ENCODE measurements around the gene LMO7. TPM values are rescaled to one million over a fixed set of nuclear protein-coding genes. Genes with fewer than 3 reads are reported as not detected.

Gene LMO7
- total RNA-seq, 1 experiment from 2014 or later, result 11.8 TPM

DNA sequence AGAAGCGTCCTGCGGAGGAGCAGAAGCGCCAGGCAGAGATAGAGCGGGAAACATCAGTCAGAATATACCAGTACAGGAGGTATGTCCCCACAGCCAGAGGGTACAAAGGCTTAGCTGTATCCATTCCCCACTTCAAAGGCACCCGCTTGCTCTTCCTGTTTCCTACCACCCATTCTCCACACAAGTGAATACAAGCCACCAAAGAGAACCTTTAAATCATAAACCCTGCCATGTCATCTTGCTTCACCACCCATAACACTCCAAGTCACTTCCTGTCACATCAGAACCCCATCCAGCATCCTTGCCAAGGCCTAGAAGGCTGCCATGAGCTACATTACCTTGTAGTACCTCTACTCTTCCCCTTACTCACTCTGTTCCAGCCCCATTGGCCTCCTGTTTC, 205.8 kb downstream of the LMO7 start:
- no peaks in the 10 kb centered on the region for H3K36me3 ChIP-seq (ENCODE audit: control insufficient read depth, insufficient read depth, low read length)
- no TSS peak for BruUV-seq (replicated peaks)
- CTCF ChIA-PET, result no interaction called here

DNA sequence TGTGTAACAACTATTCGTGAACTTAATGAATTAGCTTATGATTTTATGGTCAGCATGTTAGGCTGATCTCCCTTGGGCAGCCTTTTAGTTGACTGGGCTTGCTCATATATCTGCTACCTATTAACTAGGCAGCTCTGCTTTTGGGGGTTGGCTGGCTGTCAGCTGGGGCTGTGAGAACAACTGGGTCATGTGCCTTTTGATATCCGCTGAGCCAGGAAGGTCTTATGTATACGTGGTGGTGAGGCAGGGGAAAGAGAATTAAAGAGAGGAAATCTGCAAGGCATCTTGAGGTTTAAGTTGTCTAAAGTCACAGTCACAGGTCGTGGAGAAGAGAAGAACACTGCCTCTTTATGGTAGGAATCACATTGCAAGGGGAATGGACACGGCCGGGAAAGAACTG, 206.9 kb downstream of the LMO7 start:
- no peaks in the 10 kb centered on the region for H3K36me3 ChIP-seq (ENCODE audit: control insufficient read depth, insufficient read depth, low read length)

More for the DNA sequence above, 205.8 kb downstream of the LMO7 start:
- intact Hi-C loops (cut with micrococcal nuclease; ENCODE audit: unreplicated experiment) (no loop called here), in situ Hi-C loops (cut with HindIII; ENCODE audit: low pct_unique_long_range_greater_than_20kb, low sequenced_read_pairs) (no loop called here)
- Histone ChIP-seq H3K4me1 (ENCODE audit: control insufficient read depth, insufficient read depth, low read length) (no peaks in the 10 kb centered on the region), H3K4me3 (ENCODE audit: low read depth in 2 of 2, low read length in 2 of 2) (no peak overlapping the region), H3K27me3 (ENCODE audit: control insufficient read depth, insufficient read depth, low read length) (no peaks in the 10 kb centered on the region), H3K27ac (ENCODE audit: low read length) (no peak overlapping the region), H3K9me3 (ENCODE audit: control insufficient read depth, insufficient read depth, low read depth, low read length) (no peaks in the 10 kb centered on the region)
- ATAC-seq (no peak), DNase-seq (ENCODE audit: low read depth, low spot score) (no peak)
- no peak for TF ChIP-seq TCF7L2 (IDR thresholded peaks at IDR 0.05; ENCODE audit: low read depth, low read length)
- TF ChIP-seq, protein P1, sequence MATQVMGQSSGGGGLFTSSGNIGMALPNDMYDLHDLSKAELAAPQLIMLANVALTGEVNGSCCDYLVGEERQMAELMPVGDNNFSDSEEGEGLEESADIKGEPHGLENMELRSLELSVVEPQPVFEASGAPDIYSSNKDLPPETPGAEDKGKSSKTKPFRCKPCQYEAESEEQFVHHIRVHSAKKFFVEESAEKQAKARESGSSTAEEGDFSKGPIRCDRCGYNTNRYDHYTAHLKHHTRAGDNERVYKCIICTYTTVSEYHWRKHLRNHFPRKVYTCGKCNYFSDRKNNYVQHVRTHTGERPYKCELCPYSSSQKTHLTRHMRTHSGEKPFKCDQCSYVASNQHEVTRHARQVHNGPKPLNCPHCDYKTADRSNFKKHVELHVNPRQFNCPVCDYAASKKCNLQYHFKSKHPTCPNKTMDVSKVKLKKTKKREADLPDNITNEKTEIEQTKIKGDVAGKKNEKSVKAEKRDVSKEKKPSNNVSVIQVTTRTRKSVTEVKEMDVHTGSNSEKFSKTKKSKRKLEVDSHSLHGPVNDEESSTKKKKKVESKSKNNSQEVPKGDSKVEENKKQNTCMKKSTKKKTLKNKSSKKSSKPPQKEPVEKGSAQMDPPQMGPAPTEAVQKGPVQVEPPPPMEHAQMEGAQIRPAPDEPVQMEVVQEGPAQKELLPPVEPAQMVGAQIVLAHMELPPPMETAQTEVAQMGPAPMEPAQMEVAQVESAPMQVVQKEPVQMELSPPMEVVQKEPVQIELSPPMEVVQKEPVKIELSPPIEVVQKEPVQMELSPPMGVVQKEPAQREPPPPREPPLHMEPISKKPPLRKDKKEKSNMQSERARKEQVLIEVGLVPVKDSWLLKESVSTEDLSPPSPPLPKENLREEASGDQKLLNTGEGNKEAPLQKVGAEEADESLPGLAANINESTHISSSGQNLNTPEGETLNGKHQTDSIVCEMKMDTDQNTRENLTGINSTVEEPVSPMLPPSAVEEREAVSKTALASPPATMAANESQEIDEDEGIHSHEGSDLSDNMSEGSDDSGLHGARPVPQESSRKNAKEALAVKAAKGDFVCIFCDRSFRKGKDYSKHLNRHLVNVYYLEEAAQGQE (IDR thresholded peaks at IDR 0.05; ENCODE audit: insufficient read depth in 1 of 2, low read depth in 2 of 2, low read length in 1 of 2), result no peak
- no peak for TF ChIP-seq POLR2AphosphoS5 (IDR thresholded peaks at IDR 0.05; ENCODE audit: low read depth, low read length)
- TF ChIP-seq, protein P2, sequence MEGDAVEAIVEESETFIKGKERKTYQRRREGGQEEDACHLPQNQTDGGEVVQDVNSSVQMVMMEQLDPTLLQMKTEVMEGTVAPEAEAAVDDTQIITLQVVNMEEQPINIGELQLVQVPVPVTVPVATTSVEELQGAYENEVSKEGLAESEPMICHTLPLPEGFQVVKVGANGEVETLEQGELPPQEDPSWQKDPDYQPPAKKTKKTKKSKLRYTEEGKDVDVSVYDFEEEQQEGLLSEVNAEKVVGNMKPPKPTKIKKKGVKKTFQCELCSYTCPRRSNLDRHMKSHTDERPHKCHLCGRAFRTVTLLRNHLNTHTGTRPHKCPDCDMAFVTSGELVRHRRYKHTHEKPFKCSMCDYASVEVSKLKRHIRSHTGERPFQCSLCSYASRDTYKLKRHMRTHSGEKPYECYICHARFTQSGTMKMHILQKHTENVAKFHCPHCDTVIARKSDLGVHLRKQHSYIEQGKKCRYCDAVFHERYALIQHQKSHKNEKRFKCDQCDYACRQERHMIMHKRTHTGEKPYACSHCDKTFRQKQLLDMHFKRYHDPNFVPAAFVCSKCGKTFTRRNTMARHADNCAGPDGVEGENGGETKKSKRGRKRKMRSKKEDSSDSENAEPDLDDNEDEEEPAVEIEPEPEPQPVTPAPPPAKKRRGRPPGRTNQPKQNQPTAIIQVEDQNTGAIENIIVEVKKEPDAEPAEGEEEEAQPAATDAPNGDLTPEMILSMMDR (IDR thresholded peaks at IDR 0.05), result no peak
- TF ChIP-seq SIN3A (IDR thresholded peaks at IDR 0.05; ENCODE audit: borderline replicate concordance, insufficient read depth, low read depth, low read length), result no peak
- POLR2A ChIA-PET, result no interaction called here

More for the DNA sequence above, 206.9 kb downstream of the LMO7 start:
- no peaks in the 10 kb centered on the region for H3K4me1 ChIP-seq (ENCODE audit: control insufficient read depth, insufficient read depth, low read length)
- TF ChIP-seq, protein P1 (IDR thresholded peaks at IDR 0.05; ENCODE audit: insufficient read depth in 1 of 2, low read depth in 2 of 2, low read length in 1 of 2), result no peak
- no peak for TF ChIP-seq SIN3A (IDR thresholded peaks at IDR 0.05; ENCODE audit: borderline replicate concordance, insufficient read depth, low read depth, low read length)
- TF ChIP-seq, protein P2 (IDR thresholded peaks at IDR 0.05), result no peak
- H3K27me3 ChIP-seq (ENCODE audit: control insufficient read depth, insufficient read depth, low read length), result no peaks in the 10 kb centered on the region
- DNase-seq (ENCODE audit: low read depth, low spot score) (no peak), ATAC-seq (no peak)
- no peaks in the 10 kb centered on the region for H3K9me3 ChIP-seq (ENCODE audit: control insufficient read depth, insufficient read depth, low read depth, low read length)
- no peak overlapping the region for H3K27ac ChIP-seq (ENCODE audit: low read length)
- no peak overlapping the region for H3K4me3 ChIP-seq (ENCODE audit: low read depth in 2 of 2, low read length in 2 of 2)
- CTCF ChIA-PET, result no interaction called here
- intact Hi-C loops (cut with micrococcal nuclease; ENCODE audit: unreplicated experiment), result no loop called here
- in situ Hi-C loops (cut with HindIII; ENCODE audit: low pct_unique_long_range_greater_than_20kb, low sequenced_read_pairs), result no loop called here
- BruUV-seq (replicated peaks), result no TSS peak
- POLR2A ChIA-PET, result no interaction called here

Data from Panc1 (cell line).